Measurements from ENCODE around the gene ZCWPW1.
"Not testable (repeated sequence)": the region's sequence is repeated elsewhere in the genome, so short reads cannot be mapped to it uniquely, and the experiment has no call there.

The ZCWPW1 gene

GRCh38 chr7:100374601-100375000, 53.9 kb downstream of the ZCWPW1 start:
- no peaks in the 10 kb centered on the region for H3K27me3 ChIP-seq (ENCODE audit: low read depth, low read length)
- H3K4me1 ChIP-seq (ENCODE audit: control insufficient read depth in 1 of 2, insufficient read depth in 2 of 2, low read length in 2 of 2): no peaks in the 10 kb centered on the region
- H3K27ac ChIP-seq (ENCODE audit: low read length): no peak overlapping the region
- H3K36me3 ChIP-seq (ENCODE audit: control insufficient read depth in 1 of 2, insufficient read depth in 2 of 2, low read length in 2 of 2): no peaks in the 10 kb centered on the region
- peak overlapping the region in 1 of 2 donors; percentile 37 for H3K4me3 ChIP-seq (ENCODE audit: low read depth in 1 of 2, low read length in 2 of 2)
- no peaks in the 10 kb centered on the region for H3K9me3 ChIP-seq (ENCODE audit: control insufficient read depth in 1 of 2, low read length in 2 of 2)

- not testable (repeated sequence) for H3K4me1 ChIP-seq (ENCODE audit: control insufficient read depth in 1 of 2, insufficient read depth in 2 of 2, low read length in 2 of 2); H3K27ac ChIP-seq (ENCODE audit: low read length)
These were observed 54.5 kb downstream of the ZCWPW1 start for GRCh38 chr7:100373870-100374598.

GRCh38 chr7:100373261-100373831, 55.2 kb downstream of the ZCWPW1 start, which contains the start of gene PILRA:
Gene PILRA (plus strand): TSS chr7:100373487. CDS start chr7:100373657, 170 bp downstream.
- Histone ChIP-seq H3K4me3 (ENCODE audit: low read depth in 1 of 2, low read length in 2 of 2) (peak within 1 kb of the TSS in 1 of 2 donors; percentile 37), H3K36me3 (ENCODE audit: control insufficient read depth in 1 of 2, insufficient read depth in 2 of 2, low read length in 2 of 2) (no peaks in the 10 kb centered on the region), H3K27me3 (ENCODE audit: low read depth, low read length) (no peaks in the 10 kb centered on the region), H3K4me1 (ENCODE audit: control insufficient read depth in 1 of 2, insufficient read depth in 2 of 2, low read length in 2 of 2) (no peaks in the 10 kb centered on the region), H3K9me3 (ENCODE audit: control insufficient read depth in 1 of 2, low read length in 2 of 2) (no peaks in the 10 kb centered on the region), H3K27ac (ENCODE audit: low read length) (peak within 1 kb of the TSS; percentile 63)

More at GRCh38 chr7:100373870-100374598, 54.5 kb downstream of the ZCWPW1 start:
- H3K9me3 ChIP-seq (ENCODE audit: control insufficient read depth in 1 of 2, low read length in 2 of 2); H3K27me3 ChIP-seq (ENCODE audit: low read depth, low read length); H3K36me3 ChIP-seq (ENCODE audit: control insufficient read depth in 1 of 2, insufficient read depth in 2 of 2, low read length in 2 of 2): not testable (repeated sequence)
- H3K4me3 ChIP-seq (ENCODE audit: low read depth in 1 of 2, low read length in 2 of 2): peak overlapping the region in 1 of 2 donors; percentile 37

- H3K4me1 ChIP-seq (ENCODE audit: control insufficient read depth in 1 of 2, insufficient read depth in 2 of 2, low read length in 2 of 2): no peaks in the 10 kb centered on the region
- H3K36me3 ChIP-seq (ENCODE audit: control insufficient read depth in 1 of 2, insufficient read depth in 2 of 2, low read length in 2 of 2): peaks cover 0 to under 1% of the 10 kb centered on the region in 2 donors
- peak overlapping the region; percentile 63 for H3K27ac ChIP-seq (ENCODE audit: low read length)
- no peak overlapping the region for H3K4me3 ChIP-seq (ENCODE audit: low read depth in 1 of 2, low read length in 2 of 2)
- no peaks in the 10 kb centered on the region for H3K9me3 ChIP-seq (ENCODE audit: control insufficient read depth in 1 of 2, low read length in 2 of 2)
- H3K27me3 ChIP-seq (ENCODE audit: low read depth, low read length): no peaks in the 10 kb centered on the region
These were observed 55.8 kb downstream of the ZCWPW1 start for GRCh38 chr7:100372694-100373093.

- Histone ChIP-seq H3K4me1 (ENCODE audit: control insufficient read depth in 1 of 2, insufficient read depth in 2 of 2, low read length in 2 of 2) (no peaks in the 10 kb centered on the region), H3K9me3 (ENCODE audit: control insufficient read depth in 1 of 2, low read length in 2 of 2) (no peaks in the 10 kb centered on the region)
These were observed 56.2 kb downstream of the ZCWPW1 start for GRCh38 chr7:100372256-100372655.

GRCh38 chr7:100371561-100372171, 56.8 kb downstream of the ZCWPW1 start:
- Histone ChIP-seq H3K4me3 (ENCODE audit: low read depth in 1 of 2, low read length in 2 of 2) (no peak overlapping the region), H3K27ac (ENCODE audit: low read length) (no peak overlapping the region), H3K4me1 (ENCODE audit: control insufficient read depth in 1 of 2, insufficient read depth in 2 of 2, low read length in 2 of 2) (no peaks in the 10 kb centered on the region), H3K9me3 (ENCODE audit: control insufficient read depth in 1 of 2, low read length in 2 of 2) (no peaks in the 10 kb centered on the region), H3K36me3 (ENCODE audit: control insufficient read depth in 1 of 2, insufficient read depth in 2 of 2, low read length in 2 of 2) (peaks cover 4 to 8% of the 10 kb centered on the region in 2 donors), H3K27me3 (ENCODE audit: low read depth, low read length) (no peaks in the 10 kb centered on the region)

More at GRCh38 chr7:100372256-100372655, 56.2 kb downstream of the ZCWPW1 start:
- peaks cover 4% of the 10 kb centered on the region in 2 donors for H3K36me3 ChIP-seq (ENCODE audit: control insufficient read depth in 1 of 2, insufficient read depth in 2 of 2, low read length in 2 of 2)
- H3K27ac ChIP-seq (ENCODE audit: low read length): peak overlapping the region; percentile 63
- H3K27me3 ChIP-seq (ENCODE audit: low read depth, low read length): no peaks in the 10 kb centered on the region
- H3K4me3 ChIP-seq (ENCODE audit: low read depth in 1 of 2, low read length in 2 of 2): no peak overlapping the region

- H3K27ac ChIP-seq (ENCODE audit: low read length): no peak overlapping the region
- no peak overlapping the region for H3K4me3 ChIP-seq (ENCODE audit: low read depth in 1 of 2, low read length in 2 of 2)
- H3K9me3 ChIP-seq (ENCODE audit: control insufficient read depth in 1 of 2, low read length in 2 of 2): no peaks in the 10 kb centered on the region
- no peaks in the 10 kb centered on the region for H3K4me1 ChIP-seq (ENCODE audit: control insufficient read depth in 1 of 2, insufficient read depth in 2 of 2, low read length in 2 of 2)
- peaks cover 4 to 8% of the 10 kb centered on the region in 2 donors for H3K36me3 ChIP-seq (ENCODE audit: control insufficient read depth in 1 of 2, insufficient read depth in 2 of 2, low read length in 2 of 2)
- H3K27me3 ChIP-seq (ENCODE audit: low read depth, low read length): no peaks in the 10 kb centered on the region
These were observed 57.8 kb downstream of the ZCWPW1 start for GRCh38 chr7:100370746-100371145.

- H3K4me3 ChIP-seq (ENCODE audit: low read depth in 1 of 2, low read length in 2 of 2): no peak overlapping the region
These were observed 58.2 kb downstream of the ZCWPW1 start for GRCh38 chr7:100370303-100370702.

GRCh38 chr7:100369105-100369504, 59.4 kb downstream of the ZCWPW1 start:
- peaks cover 7 to 11% of the 10 kb centered on the region in 2 donors for H3K36me3 ChIP-seq (ENCODE audit: control insufficient read depth in 1 of 2, insufficient read depth in 2 of 2, low read length in 2 of 2)
- H3K4me1 ChIP-seq (ENCODE audit: control insufficient read depth in 1 of 2, insufficient read depth in 2 of 2, low read length in 2 of 2): no peaks in the 10 kb centered on the region
- no peaks in the 10 kb centered on the region for H3K9me3 ChIP-seq (ENCODE audit: control insufficient read depth in 1 of 2, low read length in 2 of 2)
- no peaks in the 10 kb centered on the region for H3K27me3 ChIP-seq (ENCODE audit: low read depth, low read length)
- no peak overlapping the region for H3K4me3 ChIP-seq (ENCODE audit: low read depth in 1 of 2, low read length in 2 of 2)
- H3K27ac ChIP-seq (ENCODE audit: low read length): peak overlapping the region; percentile 39

More at GRCh38 chr7:100370303-100370702, 58.2 kb downstream of the ZCWPW1 start:
- H3K27me3 ChIP-seq (ENCODE audit: low read depth, low read length): no peaks in the 10 kb centered on the region
- H3K27ac ChIP-seq (ENCODE audit: low read length): no peak overlapping the region
- H3K9me3 ChIP-seq (ENCODE audit: control insufficient read depth in 1 of 2, low read length in 2 of 2): no peaks in the 10 kb centered on the region
- H3K4me1 ChIP-seq (ENCODE audit: control insufficient read depth in 1 of 2, insufficient read depth in 2 of 2, low read length in 2 of 2): no peaks in the 10 kb centered on the region
- peaks cover 4 to 8% of the 10 kb centered on the region in 2 donors for H3K36me3 ChIP-seq (ENCODE audit: control insufficient read depth in 1 of 2, insufficient read depth in 2 of 2, low read length in 2 of 2)

GRCh38 chr7:100367676-100368613, 60.6 kb downstream of the ZCWPW1 start:
- H3K27ac ChIP-seq (ENCODE audit: low read length): peak overlapping the region; percentile 39
- H3K4me1 ChIP-seq (ENCODE audit: control insufficient read depth in 1 of 2, insufficient read depth in 2 of 2, low read length in 2 of 2): no peaks in the 10 kb centered on the region

More at GRCh38 chr7:100367676-100368613, 60.6 kb downstream of the ZCWPW1 start:
- Histone ChIP-seq H3K27me3 (ENCODE audit: low read depth, low read length) (no peaks in the 10 kb centered on the region), H3K4me3 (ENCODE audit: low read depth in 1 of 2, low read length in 2 of 2) (no peak overlapping the region), H3K36me3 (ENCODE audit: control insufficient read depth in 1 of 2, insufficient read depth in 2 of 2, low read length in 2 of 2) (peaks cover 8 to 16% of the 10 kb centered on the region in 2 donors), H3K9me3 (ENCODE audit: control insufficient read depth in 1 of 2, low read length in 2 of 2) (no peaks in the 10 kb centered on the region)
